Esophagus muscularis mucosa (tissue), 4 donors: ENCODE data around the gene SERINC5. TPM values are rescaled to one million over a fixed set of nuclear protein-coding genes. Genes with fewer than 3 reads are reported as not detected.

Source experiments
- DNase-seq: peaks from one replicate; pipeline ENCODE4 v3.0.0-alpha.2; 2017; ENCODE audit errors: extremely low spot score
- H3K27ac ChIP-seq, 4 donors: fragments of 200-600 bp; sonication (generic); replicated peaks in 1 of 4; 1 replicate in 3 of 4; 2 replicates in 1 of 4; pipeline ENCODE4 v1.5.1; 2016 to 2019; ENCODE audit warnings: mild to moderate bottlenecking in 1 of 4
- H3K27me3 ChIP-seq, 4 donors: fragments of 200-600 bp; sonication (generic); one replicate each; pipeline versions ENCODE4 v1.5.1 to v1.6.0; 2016 to 2019
- H3K36me3 ChIP-seq, 4 donors: fragments of 200-600 bp; sonication (generic); one replicate each; pipeline ENCODE4 v1.5.1; 2016 to 2019
- H3K4me1 ChIP-seq, 4 donors: fragments of 200-600 bp; sonication (generic); one replicate each; pipeline ENCODE4 v1.5.1; 2016 to 2019
- H3K4me3 ChIP-seq, 4 donors: fragments of 200-600 bp; sonication (generic); 1 replicate in 2 of 4; 2 replicates in 2 of 4; pipeline ENCODE4 v1.5.1; 2016 to 2019; ENCODE audit warnings: mild to moderate bottlenecking in 4 of 4, moderate library complexity in 1 of 4
- H3K9me3 ChIP-seq, 4 donors: fragments of 200-600 bp; sonication (generic); 1 replicate in 3 of 4; 2 replicates in 1 of 4; pipeline ENCODE4 v1.5.1; 2016 to 2019
- EP300 ChIP-seq: sonication (generic); formaldehyde crosslinking; IDR thresholded peaks from one replicate; pipeline ENCODE4 v1.6.1; 2017; ENCODE audit warnings: antibody characterized with exemption
- POLR2A ChIP-seq: fragments of 450-650 bp; IDR thresholded peaks from one replicate; pipeline ENCODE4 v1.6.1; 2017; ENCODE audit warnings: antibody characterized with exemption, moderate library complexity, mild to moderate bottlenecking, low read depth
- POLR2AphosphoS5 ChIP-seq, 2 donors: sonication (generic); formaldehyde crosslinking; IDR thresholded peaks; one replicate each; pipeline ENCODE4 v1.6.1; 2017; ENCODE audit warnings: antibody characterized with exemption in 2 of 2
- WGBS: methylation state at CpG from one replicate; pipeline ENCODE4 v1.1.5; 2018; 5-methylcytosine and 5-hydroxymethylcytosine counted together
- intact Hi-C: fragments of 100-400 bp; cut with DNase I; formaldehyde crosslinking; loops from one replicate; pipeline ENCODE4 v1.15.1; 2023
- total RNA-seq, 4 donors: library from RNA; depleted of rRNA; stranded (reverse); fragments of >200 nt; gene quantifications; one replicate each; pipeline versions ENCODE4 v1.1.0 to v1.2.1, GENCODE V29; 2016
- TF ChIP-seq, protein P1 (sequence below), 3 experiments: fragments of 200-600 bp in 2 of 3; fragments of 450-650 bp in 1 of 3; sonication (generic) in 2 of 3; IDR thresholded peaks; one replicate each; pipeline ENCODE4 v1.5.1; 2017 to 2019; ENCODE audit warnings: antibody characterized with exemption in 3 of 3, mild to moderate bottlenecking in 2 of 3, moderate library complexity in 1 of 3

SERINC5 gene
- total RNA-seq, 4 donors from 2014 or later = 5.8 to 9.1 (median 8.3) TPM

- H3K27me3 ChIP-seq = no peaks in the 10 kb centered on the region
- TF ChIP-seq, protein P1, sequence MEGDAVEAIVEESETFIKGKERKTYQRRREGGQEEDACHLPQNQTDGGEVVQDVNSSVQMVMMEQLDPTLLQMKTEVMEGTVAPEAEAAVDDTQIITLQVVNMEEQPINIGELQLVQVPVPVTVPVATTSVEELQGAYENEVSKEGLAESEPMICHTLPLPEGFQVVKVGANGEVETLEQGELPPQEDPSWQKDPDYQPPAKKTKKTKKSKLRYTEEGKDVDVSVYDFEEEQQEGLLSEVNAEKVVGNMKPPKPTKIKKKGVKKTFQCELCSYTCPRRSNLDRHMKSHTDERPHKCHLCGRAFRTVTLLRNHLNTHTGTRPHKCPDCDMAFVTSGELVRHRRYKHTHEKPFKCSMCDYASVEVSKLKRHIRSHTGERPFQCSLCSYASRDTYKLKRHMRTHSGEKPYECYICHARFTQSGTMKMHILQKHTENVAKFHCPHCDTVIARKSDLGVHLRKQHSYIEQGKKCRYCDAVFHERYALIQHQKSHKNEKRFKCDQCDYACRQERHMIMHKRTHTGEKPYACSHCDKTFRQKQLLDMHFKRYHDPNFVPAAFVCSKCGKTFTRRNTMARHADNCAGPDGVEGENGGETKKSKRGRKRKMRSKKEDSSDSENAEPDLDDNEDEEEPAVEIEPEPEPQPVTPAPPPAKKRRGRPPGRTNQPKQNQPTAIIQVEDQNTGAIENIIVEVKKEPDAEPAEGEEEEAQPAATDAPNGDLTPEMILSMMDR (IDR thresholded peaks at IDR 0.05) = no peak
- TF ChIP-seq EP300 (no peak), POLR2A (no peak), POLR2AphosphoS5 (IDR thresholded peaks at IDR 0.05) (no peak)
- H3K27ac ChIP-seq = no peak overlapping the region
- no peaks in the 10 kb centered on the region for H3K9me3 ChIP-seq
- no peaks in the 10 kb centered on the region for H3K36me3 ChIP-seq
- 81% methylated on average over 7 of the region's 7 CpGs for WGBS
- intact Hi-C loops = no loop called here
- peaks cover 8 to 19% (median 13%) of the 10 kb centered on the region in 4 donors for H3K4me1 ChIP-seq
- no peak overlapping the region for H3K4me3 ChIP-seq
- no peak for DNase-seq
Observed at GRCh38 chr5:80105698-80106439, 150.0 kb downstream of the SERINC5 start.

DNA sequence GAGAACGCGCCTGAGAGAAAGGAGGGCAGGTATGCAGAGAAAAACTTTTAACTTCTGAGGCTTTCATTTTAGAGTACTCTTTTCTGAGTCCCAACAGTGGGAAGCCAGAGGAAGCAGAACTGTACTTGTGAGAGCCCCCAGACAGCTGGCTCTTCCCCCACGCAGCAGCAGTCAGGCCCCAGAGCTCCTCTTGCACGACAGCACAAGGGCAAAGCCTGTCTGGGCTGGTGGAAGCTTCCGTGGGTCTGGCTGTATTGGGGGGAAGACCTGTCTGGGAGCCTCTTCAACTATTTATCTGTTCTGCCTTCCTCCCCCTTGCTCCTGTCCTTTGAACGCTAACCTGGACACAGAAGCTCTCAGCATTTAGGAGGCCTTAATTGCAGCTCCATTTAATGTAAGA, 152.5 kb downstream of the SERINC5 start:
- Histone ChIP-seq H3K4me1 (peaks cover 0 to 5% (median 0%) of the 10 kb centered on the region in 4 donors), H3K27me3 (no peaks in the 10 kb centered on the region), H3K4me3 (no peak overlapping the region), H3K9me3 (no peaks in the 10 kb centered on the region), H3K36me3 (no peaks in the 10 kb centered on the region), H3K27ac (no peak overlapping the region)
- intact Hi-C loops = no loop called here
- 94% methylated on average over 5 of the region's 6 CpGs for WGBS
- no peak for TF ChIP-seq POLR2A
- TF ChIP-seq, protein P1 (IDR thresholded peaks at IDR 0.05) = no peak
- TF ChIP-seq EP300 = no peak
- no peak for TF ChIP-seq POLR2AphosphoS5 (IDR thresholded peaks at IDR 0.05)
- DNase-seq = no peak

DNA sequence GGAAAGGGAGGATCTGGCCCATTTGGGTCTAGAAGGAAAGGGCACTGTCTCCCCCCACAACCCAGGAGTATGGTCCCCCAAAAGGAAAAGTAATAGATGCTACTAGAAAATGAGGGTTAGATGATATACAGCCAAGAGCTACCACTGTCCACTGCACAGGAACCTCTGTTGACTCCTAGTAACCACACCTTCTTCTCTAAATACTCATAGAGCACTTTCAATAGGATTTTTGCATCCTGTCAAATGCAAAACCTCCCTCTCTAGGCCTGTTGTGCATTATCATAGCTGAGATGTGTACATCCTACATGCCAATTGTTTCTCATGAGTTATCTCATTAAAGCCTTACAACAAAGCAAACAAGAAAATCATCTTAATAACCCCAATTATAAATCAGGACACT, 153.9 kb downstream of the SERINC5 start:
- H3K4me3 ChIP-seq = no peak overlapping the region
- H3K9me3 ChIP-seq = no peaks in the 10 kb centered on the region
- peaks cover 0 to 5% (median 0%) of the 10 kb centered on the region in 4 donors for H3K4me1 ChIP-seq
- no peaks in the 10 kb centered on the region for H3K27me3 ChIP-seq
- H3K27ac ChIP-seq = no peak overlapping the region
- intact Hi-C loops = no loop called here
- H3K36me3 ChIP-seq = no peaks in the 10 kb centered on the region
- TF ChIP-seq POLR2A (no peak), POLR2AphosphoS5 (IDR thresholded peaks at IDR 0.05) (no peak), EP300 (no peak)
- TF ChIP-seq, protein P1 (IDR thresholded peaks at IDR 0.05) = no peak
- DNase-seq = no peak

DNA sequence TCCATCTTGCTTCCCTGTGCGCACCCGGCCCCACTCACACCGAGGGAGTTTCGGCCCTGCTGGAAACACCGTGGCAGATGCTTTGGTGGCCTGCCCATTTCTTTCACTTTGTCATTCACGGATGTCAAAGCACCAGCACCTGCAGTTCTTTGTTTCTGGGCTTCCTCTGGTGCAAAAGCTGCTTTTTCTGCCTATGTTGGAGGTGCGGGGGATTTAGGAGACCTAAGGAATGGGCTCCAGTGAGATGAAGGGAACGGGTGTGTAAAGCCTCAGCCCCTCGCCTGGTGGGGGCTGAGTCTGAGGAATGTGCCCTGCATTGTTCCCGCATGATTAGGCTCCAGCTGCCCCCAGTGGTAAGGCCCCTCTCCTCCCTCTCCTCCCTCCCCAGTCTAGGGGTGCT, 158.4 kb downstream of the SERINC5 start:
- intact Hi-C loops = no loop called here
- 88% methylated on average over 10 of the region's 10 CpGs for WGBS
- H3K4me3 ChIP-seq = no peak overlapping the region
- no peaks in the 10 kb centered on the region for H3K9me3 ChIP-seq
- no peaks in the 10 kb centered on the region for H3K36me3 ChIP-seq
- no peaks in the 10 kb centered on the region for H3K27me3 ChIP-seq
- no peak for DNase-seq
- H3K4me1 ChIP-seq = no peaks in the 10 kb centered on the region
- TF ChIP-seq POLR2A (no peak), EP300 (no peak), POLR2AphosphoS5 (IDR thresholded peaks at IDR 0.05) (no peak)
- TF ChIP-seq, protein P1 (IDR thresholded peaks at IDR 0.05) = no peak
- no peak overlapping the region for H3K27ac ChIP-seq

GRCh38 chr5:80094236-80094738, 161.6 kb downstream of the SERINC5 start:
- Histone ChIP-seq H3K4me3 (no peak overlapping the region), H3K9me3 (no peaks in the 10 kb centered on the region), H3K27me3 (no peaks in the 10 kb centered on the region), H3K4me1 (peaks cover 0 to 8% (median 1%) of the 10 kb centered on the region in 4 donors), H3K36me3 (no peaks in the 10 kb centered on the region), H3K27ac (no peak overlapping the region)
- 67% methylated on average over 5 of the region's 5 CpGs for WGBS
- intact Hi-C loops = no loop called here
- no peak for DNase-seq
- TF ChIP-seq EP300 (no peak), POLR2AphosphoS5 (IDR thresholded peaks at IDR 0.05) (no peak)
- TF ChIP-seq, protein P1 (IDR thresholded peaks at IDR 0.05) = no peak
